Nephron (organoid): Measurements from ENCODE around the gene SPTBN5.

Source experiments
- H3K27ac Mint-ChIP-seq, 3 experiments: 2 replicates each; pipeline ENCODE4 v1.8.0; 2020; ENCODE audit warnings: mixed read lengths in 3 of 3, mild to moderate bottlenecking in 2 of 3, moderate library complexity in 1 of 3
- H3K27me3 Mint-ChIP-seq: 2 replicates; pipeline ENCODE4 v1.8.0; 2021; ENCODE audit warnings: low read depth, mild to moderate bottlenecking, moderate library complexity, mixed read lengths
- H3K36me3 Mint-ChIP-seq: 2 replicates; pipeline ENCODE4 v1.8.0; 2020; ENCODE audit warnings: low read depth, mixed read lengths
- H3K4me1 Mint-ChIP-seq: 2 replicates; pipeline ENCODE4 v1.8.0; 2020; ENCODE audit warnings: mixed read lengths
- H3K4me3 Mint-ChIP-seq, 3 experiments: 2 replicates each; pipeline ENCODE4 v1.8.0; 2020; ENCODE audit warnings: mild to moderate bottlenecking in 3 of 3, mixed read lengths in 3 of 3, moderate library complexity in 2 of 3
- H3K9me3 Mint-ChIP-seq: 2 replicates; pipeline ENCODE4 v1.8.0; 2020; ENCODE audit warnings: mixed read lengths
- CTCF ChIP-seq, 3 experiments: fragments of 200-600 bp; sonication (generic); IDR thresholded peaks; one replicate each; pipeline ENCODE4 v1.5.0; 2021; ENCODE audit warnings: antibody characterized with exemption in 3 of 3; ENCODE audit not compliant: unreplicated experiment in 3 of 3

The SPTBN5 gene

GRCh38 chr15:41893422-41894250, at the start of gene SPTBN5:
SPTBN5 (minus strand) TSS chr15:41894053; CDS start chr15:41893497, 556 bp downstream.
- H3K9me3 Mint-ChIP-seq, result no peaks in the 10 kb centered on the region
- H3K4me3 Mint-ChIP-seq, result no peak within 1 kb of the TSS
- no peak for TF ChIP-seq CTCF (IDR thresholded peaks at IDR 0.05; ENCODE audit: unreplicated experiment in 3 of 3)
- H3K4me1 Mint-ChIP-seq, result peaks cover 42% of the 10 kb centered on the region
- no peaks in the 10 kb centered on the region for H3K36me3 Mint-ChIP-seq
- H3K27me3 Mint-ChIP-seq, result peaks cover 4% of the 10 kb centered on the region
- H3K27ac Mint-ChIP-seq, result no peak within 1 kb of the TSS

- peak overlapping the region; percentile 29 to 71 (median 71) for H3K27ac Mint-ChIP-seq
- H3K4me1 Mint-ChIP-seq, result peaks cover 65% of the 10 kb centered on the region
- H3K36me3 Mint-ChIP-seq, result no peaks in the 10 kb centered on the region
- no peaks in the 10 kb centered on the region for H3K9me3 Mint-ChIP-seq
- H3K27me3 Mint-ChIP-seq, result peaks cover 3% of the 10 kb centered on the region
- peak overlapping the region in 1 of 3 experiments; percentile 8 for H3K4me3 Mint-ChIP-seq
- TF ChIP-seq CTCF (IDR thresholded peaks at IDR 0.05; ENCODE audit: unreplicated experiment in 3 of 3), result no peak
These were observed 49.0 kb upstream of the SPTBN5 start for GRCh38 chr15:41942886-41943285.

GRCh38 chr15:41941644-41942415, 48.0 kb upstream of the SPTBN5 start:
- Mint-ChIP-seq H3K4me1 (peaks cover 58% of the 10 kb centered on the region), H3K36me3 (no peaks in the 10 kb centered on the region), H3K9me3 (no peaks in the 10 kb centered on the region), H3K27me3 (peaks cover 3% of the 10 kb centered on the region), H3K27ac (peak overlapping the region; percentile 29 to 71 (median 71)), H3K4me3 (no peak overlapping the region)
- no peak for TF ChIP-seq CTCF (IDR thresholded peaks at IDR 0.05; ENCODE audit: unreplicated experiment in 3 of 3)

- Mint-ChIP-seq H3K9me3 (no peaks in the 10 kb centered on the region), H3K27ac (peak overlapping the region; percentile 36 to 67 (median 65)), H3K36me3 (no peaks in the 10 kb centered on the region), H3K27me3 (no peaks in the 10 kb centered on the region), H3K4me3 (peak overlapping the region in 1 of 3 experiments; percentile 9), H3K4me1 (peaks cover 50% of the 10 kb centered on the region)
- TF ChIP-seq CTCF (IDR thresholded peaks at IDR 0.05; ENCODE audit: unreplicated experiment in 3 of 3), result no peak
These were observed 46.6 kb upstream of the SPTBN5 start for GRCh38 chr15:41940441-41940857.

GRCh38 chr15:41939986-41940385, 46.1 kb upstream of the SPTBN5 start:
- Mint-ChIP-seq H3K36me3 (no peaks in the 10 kb centered on the region), H3K27ac (peak overlapping the region; percentile 36 to 67 (median 65)), H3K4me1 (peaks cover 50% of the 10 kb centered on the region), H3K9me3 (no peaks in the 10 kb centered on the region), H3K27me3 (peaks cover under 1% of the 10 kb centered on the region), H3K4me3 (peak overlapping the region in 1 of 3 experiments; percentile 9)
- TF ChIP-seq CTCF (IDR thresholded peaks at IDR 0.05; ENCODE audit: unreplicated experiment in 3 of 3), result no peak
